ENCODE measurements around the gene S100A9.
"Not testable (repeated sequence)": the region's sequence is repeated elsewhere in the genome, so short reads cannot be mapped to it uniquely, and the experiment has no call there.

Gene S100A9

GRCh38 chr1:153357853-153358690 lies at the start of gene S100A9:
TSS of gene S100A9 (plus strand) at chr1:153357854. CDS start at chr1:153358284, 430 bp downstream.
- DNase-seq (ENCODE audit: low read depth): no peak

DNA sequence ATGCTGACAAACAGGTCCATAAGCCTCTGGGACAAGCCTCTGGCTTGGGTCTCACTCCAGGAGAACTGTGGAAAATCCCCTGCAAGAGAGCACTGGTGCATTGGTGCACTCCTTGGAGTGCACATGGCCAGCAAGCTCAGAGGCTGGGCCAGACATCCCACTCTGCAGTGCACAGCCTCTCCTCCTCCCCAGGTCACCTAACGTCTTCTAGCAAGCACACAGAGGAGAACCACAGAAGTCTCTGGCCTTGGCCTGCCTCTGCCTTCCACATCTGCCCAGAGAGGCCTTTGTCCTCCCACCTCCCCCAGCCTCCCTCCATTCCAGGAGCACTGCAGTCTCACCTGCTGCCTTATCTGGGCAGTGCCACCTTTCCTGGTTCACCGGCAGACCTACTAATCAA lies 49.1 kb upstream of the S100A9 start:
- DNase-seq (ENCODE audit: low read depth): no peak

DNA sequence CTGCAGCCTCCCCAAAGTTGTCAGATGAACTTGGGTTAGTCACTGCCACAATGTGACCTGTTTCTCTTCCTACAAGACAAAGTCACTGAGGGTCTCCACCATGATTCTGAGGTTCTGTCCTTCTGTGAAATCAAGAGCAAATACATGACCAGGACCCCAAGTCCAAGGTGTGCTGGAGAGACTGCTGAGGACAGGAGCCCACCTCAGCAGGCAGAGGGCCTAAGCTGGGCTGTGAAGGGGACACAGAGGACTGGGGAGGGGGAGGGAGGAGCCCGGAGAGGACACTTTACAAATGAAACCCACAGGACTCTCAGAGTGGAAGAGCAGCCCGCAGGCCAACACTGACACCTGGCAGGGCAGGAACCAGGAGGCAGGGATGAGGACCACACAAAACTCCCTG lies 48.2 kb upstream of the S100A9 start:
- DNase-seq (ENCODE audit: low read depth): no peak

GRCh38 chr1:153310526-153310925 lies 47.1 kb upstream of the S100A9 start:
- no peak for DNase-seq (ENCODE audit: low read depth)

DNA sequence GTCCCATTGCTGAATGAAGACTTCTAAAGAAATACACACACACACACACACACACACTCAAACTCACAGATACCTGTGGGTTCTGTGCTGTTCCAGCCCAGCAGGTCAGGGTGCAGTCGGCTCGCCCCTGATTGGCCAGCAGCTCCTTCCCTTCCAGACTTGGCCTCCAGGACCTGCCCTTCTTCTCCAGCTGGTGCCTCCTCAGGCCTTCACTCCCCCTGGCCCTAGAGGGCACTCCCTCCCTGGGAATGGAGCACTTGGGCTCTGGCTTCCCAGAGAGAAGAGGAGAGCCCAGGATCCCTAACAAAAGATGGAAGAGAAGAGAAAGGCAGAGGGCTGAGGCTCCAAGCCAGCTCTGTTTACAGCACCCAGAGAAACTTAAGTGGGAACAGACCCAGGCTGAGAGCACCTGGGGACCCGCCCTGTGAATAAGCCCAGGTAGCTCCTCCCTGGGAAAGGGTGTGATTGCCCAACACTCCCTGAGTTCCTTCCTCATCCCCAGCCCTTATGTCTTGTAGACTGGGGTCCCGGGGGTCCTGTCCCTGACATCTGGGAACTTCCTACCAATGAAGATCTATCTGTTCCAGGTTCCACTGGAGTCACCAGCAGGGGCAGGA lies 45.0 kb upstream of the S100A9 start, which contains the start of gene PGLYRP3:
PGLYRP3 (minus strand) TSS at position 383 of the 617 bp plus-strand sequence. CDS start 2,287 bp downstream, outside the sequence.
- no peak for DNase-seq (ENCODE audit: low read depth)

- DNase-seq (ENCODE audit: low read depth): no peak
These were observed 44.4 kb upstream of the S100A9 start for GRCh38 chr1:153313288-153313687.

DNA sequence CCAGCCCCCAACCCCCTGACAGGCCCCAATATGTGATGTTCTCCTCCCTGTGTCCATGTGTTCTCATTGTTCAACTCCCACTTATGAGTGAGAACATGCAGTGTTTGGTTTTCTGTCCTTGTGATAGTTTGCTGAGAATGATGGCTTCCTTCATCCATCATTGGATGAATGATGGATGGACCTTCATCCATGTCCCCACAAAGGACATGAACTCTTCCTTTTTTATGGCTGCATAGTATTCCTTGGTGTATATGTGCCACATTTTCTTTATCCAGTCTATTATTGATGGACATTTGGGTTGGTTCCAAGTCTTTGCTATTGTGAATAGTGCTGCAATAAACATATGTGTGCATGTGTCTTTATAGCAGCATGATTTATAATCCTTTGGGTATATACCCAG lies 43.3 kb upstream of the S100A9 start:
- DNase-seq (ENCODE audit: low read depth): not testable (repeated sequence)

GRCh38 chr1:153316013-153316412 lies 41.6 kb upstream of the S100A9 start:
- DNase-seq (ENCODE audit: low read depth): not testable (repeated sequence)

GRCh38 chr1:153318145-153318544 lies 39.5 kb upstream of the S100A9 start:
- DNase-seq (ENCODE audit: low read depth): not testable (repeated sequence)

DNA sequence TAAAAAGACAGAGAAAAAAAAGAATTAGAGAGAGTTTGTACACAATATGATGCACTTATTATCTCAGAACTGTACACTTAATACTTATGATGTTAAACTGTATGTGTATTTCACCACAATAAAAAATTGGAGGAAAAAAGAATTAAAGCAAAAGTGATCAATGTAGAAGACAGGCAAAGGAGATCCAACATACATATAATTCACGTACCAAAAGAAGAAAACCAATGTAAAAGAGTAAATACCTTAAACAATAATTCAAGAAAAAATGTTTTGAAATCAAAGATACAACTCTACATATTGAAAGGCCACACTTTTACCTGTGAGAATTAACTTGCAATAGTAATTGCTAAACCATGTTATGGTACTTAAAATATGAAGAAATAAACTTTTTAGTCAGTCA lies 35.1 kb upstream of the S100A9 start:
- DNase-seq (ENCODE audit: low read depth): no peak

DNA sequence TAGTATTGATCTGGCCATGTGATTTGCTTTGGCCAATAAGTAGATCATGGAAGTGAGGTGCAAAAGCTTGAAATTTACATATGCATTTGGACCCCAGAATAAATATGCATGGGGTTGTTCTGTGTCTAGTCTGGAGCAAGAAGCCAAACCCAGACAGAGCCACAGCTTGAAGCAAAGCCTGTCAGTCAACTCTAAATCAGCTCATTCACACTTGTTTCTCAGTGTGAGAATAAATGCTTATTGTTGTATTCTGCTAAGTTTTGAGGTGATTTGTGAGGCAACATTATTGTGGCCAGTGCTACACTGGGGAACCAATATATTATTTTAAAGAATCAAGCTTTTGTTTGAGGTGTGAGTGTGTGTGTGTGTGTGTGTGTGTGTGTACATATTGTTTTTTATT lies 32.7 kb upstream of the S100A9 start:
- DNase-seq (ENCODE audit: low read depth): no peak

DNA sequence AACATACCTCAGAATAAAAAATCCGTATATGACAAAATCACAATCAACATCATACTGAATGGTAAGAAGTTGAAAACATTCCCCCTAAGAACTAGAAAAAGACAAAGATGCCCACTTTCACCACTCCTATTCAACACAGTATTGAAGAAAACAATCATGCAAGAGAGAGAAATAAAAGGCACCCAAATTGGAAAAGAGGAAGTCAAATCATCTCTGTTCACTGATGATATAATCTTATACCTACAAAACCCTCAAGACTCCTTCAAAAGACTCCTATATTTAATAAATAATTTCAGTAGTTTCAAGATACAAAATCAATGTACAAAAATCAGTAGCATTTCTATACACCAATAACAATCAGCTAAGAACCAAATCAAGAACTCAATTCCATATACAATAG lies 23.8 kb upstream of the S100A9 start:
- no peak for DNase-seq (ENCODE audit: low read depth)

DNA sequence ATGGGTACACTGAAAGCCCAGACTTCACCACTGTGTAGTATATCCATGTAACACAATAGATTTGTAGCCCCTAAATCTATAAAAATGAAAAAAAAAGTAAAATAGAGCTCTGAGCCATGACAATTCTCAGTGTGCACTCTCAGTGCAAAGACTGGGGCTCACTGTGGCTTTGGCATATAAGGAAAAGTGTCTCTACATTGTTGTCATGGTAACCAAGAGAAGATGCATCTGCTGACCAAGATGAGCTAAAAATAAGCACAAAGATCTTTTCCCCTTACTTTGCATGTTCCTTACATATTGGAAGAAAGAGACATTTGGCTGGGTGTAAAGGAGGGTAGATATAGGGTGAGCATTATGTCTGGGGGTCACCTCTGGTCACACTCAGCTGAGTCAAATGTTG lies 21.0 kb upstream of the S100A9 start:
- no peak for DNase-seq (ENCODE audit: low read depth)

GRCh38 chr1:153337980-153338853 lies 19.4 kb upstream of the S100A9 start:
- no peak for DNase-seq (ENCODE audit: low read depth)

DNA sequence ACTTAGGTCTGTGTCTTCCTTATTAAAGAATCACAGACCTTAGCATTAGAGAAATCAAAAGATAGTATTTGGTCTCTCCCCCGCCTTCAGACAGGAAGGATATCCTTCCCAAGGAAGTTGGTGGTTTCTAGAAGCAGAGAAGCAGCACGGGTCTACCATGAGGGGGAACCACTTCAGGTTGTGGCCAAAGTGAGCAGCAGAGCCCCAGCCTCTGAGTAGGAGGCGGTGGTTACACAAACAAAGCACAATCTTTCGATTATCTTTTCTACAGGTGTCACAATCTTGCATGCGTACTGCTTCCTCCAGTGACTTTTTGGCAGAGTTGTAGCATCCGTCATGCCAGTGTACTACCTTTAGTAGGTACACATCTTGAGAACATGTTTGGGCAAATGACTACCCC lies 17.9 kb upstream of the S100A9 start:
- no peak for DNase-seq (ENCODE audit: low read depth)

- DNase-seq (ENCODE audit: low read depth): no peak
These were observed 17.3 kb upstream of the S100A9 start for GRCh38 chr1:153340356-153340755.

- no peak for DNase-seq (ENCODE audit: low read depth)
These were observed 16.2 kb upstream of the S100A9 start for GRCh38 chr1:153341431-153341934.

DNA sequence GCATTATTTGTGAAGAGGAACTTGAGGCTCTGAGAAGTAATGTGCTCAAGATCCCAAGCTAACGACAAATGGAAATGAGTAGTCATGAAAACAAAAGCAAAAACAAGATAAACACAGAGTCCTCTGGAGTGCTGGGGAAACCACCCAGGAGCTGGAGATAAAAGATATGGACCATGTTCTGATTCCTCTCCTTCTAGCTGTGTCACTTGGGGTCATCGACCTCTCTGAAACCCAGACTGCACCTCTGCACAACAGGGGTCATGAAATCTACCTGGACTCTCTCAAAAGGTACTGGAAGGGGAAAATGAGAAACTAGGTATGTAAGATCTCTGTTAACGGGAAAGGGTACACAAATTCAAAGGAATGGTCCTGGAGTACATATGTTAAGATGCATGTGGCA lies 15.5 kb upstream of the S100A9 start:
- no peak for DNase-seq (ENCODE audit: low read depth)

DNA sequence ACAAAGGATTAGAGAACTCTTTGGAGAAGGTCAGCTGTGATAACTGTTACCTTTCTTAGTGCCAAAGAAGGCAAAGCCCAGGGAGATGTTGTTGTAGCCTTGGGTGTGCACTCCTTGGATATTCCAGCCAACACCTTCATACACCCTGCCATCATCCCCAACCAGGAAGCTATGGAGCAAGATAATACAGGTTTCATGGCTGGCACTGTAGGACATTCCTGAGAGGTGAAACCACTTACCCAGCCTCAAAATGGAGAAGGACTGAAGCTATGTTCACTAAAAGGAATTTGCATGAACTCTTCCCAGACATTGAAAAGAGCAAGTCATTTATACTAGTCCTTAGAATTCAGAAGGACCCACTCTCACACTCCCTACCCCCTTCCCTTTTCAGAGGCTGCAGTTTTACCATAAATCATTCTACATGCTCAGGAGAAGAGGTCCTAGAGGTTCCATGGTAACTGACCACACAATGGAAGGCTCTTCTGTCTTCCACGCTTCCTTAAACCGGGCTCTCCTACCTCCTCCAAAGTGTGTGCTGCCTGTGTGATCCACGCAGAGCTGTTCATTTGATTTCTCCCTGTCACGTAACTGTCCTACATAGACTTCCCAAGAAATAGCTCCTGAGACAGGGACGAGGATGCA lies 14.5 kb upstream of the S100A9 start:
- no peak for DNase-seq (ENCODE audit: low read depth)

DNA sequence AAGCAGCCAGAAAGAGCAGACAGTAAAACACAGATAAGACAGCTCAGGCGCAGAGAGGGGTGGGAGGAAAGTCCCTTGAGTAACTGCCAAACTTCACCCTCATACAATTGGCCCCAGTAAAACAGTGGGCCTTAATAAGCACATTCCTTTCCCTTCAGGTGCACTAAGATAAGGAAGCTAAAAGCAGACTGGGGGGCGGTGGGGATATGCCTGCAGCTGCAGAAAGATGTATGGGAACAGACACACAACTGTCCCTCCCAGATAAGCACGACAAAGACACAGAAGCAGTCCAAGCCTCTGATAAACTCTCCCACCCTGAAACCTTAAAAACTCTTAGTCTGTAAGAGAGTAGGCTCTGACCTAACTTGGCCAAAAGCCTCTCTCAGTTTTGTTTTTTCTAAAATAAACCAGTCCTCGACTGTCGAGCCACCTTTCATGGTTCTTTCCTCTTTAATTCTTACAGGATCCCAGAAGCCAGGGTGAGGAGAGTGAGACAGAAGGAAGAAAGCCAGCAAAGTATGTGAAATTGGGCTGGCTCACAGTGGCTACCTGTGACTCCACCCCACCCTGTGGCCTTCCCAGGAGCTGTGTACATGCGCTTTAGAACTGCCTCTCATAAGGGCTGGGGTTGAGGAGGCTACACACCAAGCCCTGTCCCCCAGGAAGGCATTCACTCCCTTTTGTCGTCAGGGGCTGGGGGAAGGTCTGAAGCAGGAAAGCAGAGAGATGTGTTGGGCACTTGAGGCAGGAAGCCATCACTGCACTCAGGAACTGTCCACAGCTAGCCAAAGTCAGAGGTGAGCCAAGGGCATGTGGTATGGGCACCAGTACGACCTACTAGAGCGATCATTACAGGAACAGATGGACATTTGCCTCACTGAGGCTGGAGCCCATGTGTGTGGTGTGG lies 13.6 kb upstream of the S100A9 start:
- no peak for DNase-seq (ENCODE audit: low read depth)

DNA sequence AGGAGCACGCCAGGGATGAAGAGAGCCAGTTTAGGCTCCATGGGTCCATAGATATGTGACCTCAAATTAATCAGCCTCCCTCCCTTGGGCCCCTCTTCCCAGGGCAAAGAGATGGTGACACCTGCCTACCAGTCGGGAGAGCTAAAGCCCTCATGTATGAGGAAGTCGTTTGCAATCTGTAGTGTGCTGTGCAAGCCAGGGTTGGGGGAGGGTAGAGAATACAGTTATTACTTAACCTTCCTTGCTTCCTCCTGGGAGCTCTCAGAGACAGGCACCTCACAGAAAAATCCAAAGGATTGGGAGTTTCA lies 13.0 kb upstream of the S100A9 start:
- DNase-seq (ENCODE audit: low read depth): no peak

Measured in T-helper 22 cell (primary cell).